K562 (cell line): Measurements from ENCODE around the gene INA.

Source experiments
- ARHGAP35 ChIP-seq: fragments of 450-650 bp; IDR thresholded peaks from 2 replicates; pipeline ENCODE4 v1.6.1; 2018; ENCODE audit not compliant: partially characterized antibody
- BACH1 ChIP-seq: fragments of 200-800 bp; sonication (Bioruptor generic); IDR thresholded peaks from 2 replicates; pipeline ENCODE4 v1.6.1; 2016; ENCODE audit warnings: missing genetic modification characterization, missing compliant biosample characterization
- BCL6 ChIP-seq: fragments of 250-450 bp; sonication (Bioruptor Pico); IDR thresholded peaks from 2 replicates; pipeline ENCODE4 v1.4.0; 2020
- CBFA2T3 ChIP-seq: fragments of 450-650 bp; IDR thresholded peaks from 2 replicates; pipeline ENCODE4 v1.6.1; 2017
- HMG20B ChIP-seq: fragments of 250-450 bp; sonication (Bioruptor Pico); IDR thresholded peaks from 2 replicates; pipeline ENCODE4 v1.5.0; 2021; ENCODE audit warnings: mild to moderate bottlenecking
- MEF2D ChIP-seq: conservative IDR thresholded peaks from 2 replicates; pipeline ENCODE4 v1.6.1; 2016; ENCODE audit warnings: low read depth, missing genetic modification characterization, missing compliant biosample characterization
- PTRF ChIP-seq: fragments of 450-650 bp; IDR thresholded peaks from 2 replicates; pipeline ENCODE4 v1.6.1; 2016; ENCODE audit warnings: mild to moderate bottlenecking, missing genetic modification characterization, missing compliant biosample characterization
- TF ChIP-seq, protein P1 (sequence below), 2 experiments: fragments of 450-650 bp; formaldehyde crosslinking in 1 of 2; IDR thresholded peaks; 2 replicates each; pipeline versions ENCODE4 v1.4.0 to v1.6.1; 2014 to 2020; ENCODE audit warnings: mild to moderate bottlenecking in 2 of 2, borderline replicate concordance in 1 of 2, low read depth in 1 of 2
- TF ChIP-seq, protein P2 (sequence below), 3 experiments: IDR thresholded peaks in 2 of 3; conservative IDR thresholded peaks in 1 of 3; 2 replicates each; pipeline ENCODE4 v1.5.1; 2011 to 2012; ENCODE audit warnings: low read length in 3 of 3, mild to moderate bottlenecking in 3 of 3, control low read depth in 2 of 3, improper control_type of control experiment in 1 of 3, inconsistent platforms in 1 of 3, low read depth in 1 of 3, mixed read lengths in 1 of 3, moderate library complexity in 1 of 3; ENCODE audit not compliant: insufficient read depth in 2 of 3
- TF ChIP-seq, protein P3 (sequence below): fragments of 250-450 bp; sonication (Bioruptor Pico); IDR thresholded peaks from 2 replicates; pipeline ENCODE4 v1.5.0; 2020; ENCODE audit warnings: mild to moderate bottlenecking, borderline replicate concordance

DNA sequence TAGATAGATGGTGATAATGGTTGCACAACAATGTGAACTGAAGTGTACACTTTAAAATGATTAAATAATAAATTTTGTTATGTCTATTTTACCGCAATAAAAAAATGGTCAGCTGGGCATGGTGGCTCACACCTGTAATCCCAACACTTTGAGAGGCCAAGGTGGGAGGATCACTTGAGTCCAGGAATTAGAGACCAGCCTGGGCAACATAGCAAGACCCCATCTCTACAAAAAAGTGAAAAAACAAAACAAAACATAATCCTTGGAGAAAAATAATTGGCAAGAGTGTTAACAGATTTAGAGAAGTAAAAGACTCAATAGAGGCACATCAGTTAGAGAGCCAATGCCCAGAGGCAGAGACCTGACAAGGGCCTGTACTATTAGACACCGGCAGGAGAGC, 41.2 kb upstream of the INA start:
- no peak for TF ChIP-seq HMG20B (CRISPR knock-in tag)
- no peak for TF ChIP-seq CBFA2T3
- TF ChIP-seq, protein P1, sequence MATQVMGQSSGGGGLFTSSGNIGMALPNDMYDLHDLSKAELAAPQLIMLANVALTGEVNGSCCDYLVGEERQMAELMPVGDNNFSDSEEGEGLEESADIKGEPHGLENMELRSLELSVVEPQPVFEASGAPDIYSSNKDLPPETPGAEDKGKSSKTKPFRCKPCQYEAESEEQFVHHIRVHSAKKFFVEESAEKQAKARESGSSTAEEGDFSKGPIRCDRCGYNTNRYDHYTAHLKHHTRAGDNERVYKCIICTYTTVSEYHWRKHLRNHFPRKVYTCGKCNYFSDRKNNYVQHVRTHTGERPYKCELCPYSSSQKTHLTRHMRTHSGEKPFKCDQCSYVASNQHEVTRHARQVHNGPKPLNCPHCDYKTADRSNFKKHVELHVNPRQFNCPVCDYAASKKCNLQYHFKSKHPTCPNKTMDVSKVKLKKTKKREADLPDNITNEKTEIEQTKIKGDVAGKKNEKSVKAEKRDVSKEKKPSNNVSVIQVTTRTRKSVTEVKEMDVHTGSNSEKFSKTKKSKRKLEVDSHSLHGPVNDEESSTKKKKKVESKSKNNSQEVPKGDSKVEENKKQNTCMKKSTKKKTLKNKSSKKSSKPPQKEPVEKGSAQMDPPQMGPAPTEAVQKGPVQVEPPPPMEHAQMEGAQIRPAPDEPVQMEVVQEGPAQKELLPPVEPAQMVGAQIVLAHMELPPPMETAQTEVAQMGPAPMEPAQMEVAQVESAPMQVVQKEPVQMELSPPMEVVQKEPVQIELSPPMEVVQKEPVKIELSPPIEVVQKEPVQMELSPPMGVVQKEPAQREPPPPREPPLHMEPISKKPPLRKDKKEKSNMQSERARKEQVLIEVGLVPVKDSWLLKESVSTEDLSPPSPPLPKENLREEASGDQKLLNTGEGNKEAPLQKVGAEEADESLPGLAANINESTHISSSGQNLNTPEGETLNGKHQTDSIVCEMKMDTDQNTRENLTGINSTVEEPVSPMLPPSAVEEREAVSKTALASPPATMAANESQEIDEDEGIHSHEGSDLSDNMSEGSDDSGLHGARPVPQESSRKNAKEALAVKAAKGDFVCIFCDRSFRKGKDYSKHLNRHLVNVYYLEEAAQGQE (IDR thresholded peaks at IDR 0.05; ENCODE audit: borderline replicate concordance) = no peak
- TF ChIP-seq, protein P1 (CRISPR knock-in tag; IDR thresholded peaks at IDR 0.05; ENCODE audit: low read depth) = no peak
- TF ChIP-seq MEF2D (tag) = no peak
- TF ChIP-seq, protein P2, sequence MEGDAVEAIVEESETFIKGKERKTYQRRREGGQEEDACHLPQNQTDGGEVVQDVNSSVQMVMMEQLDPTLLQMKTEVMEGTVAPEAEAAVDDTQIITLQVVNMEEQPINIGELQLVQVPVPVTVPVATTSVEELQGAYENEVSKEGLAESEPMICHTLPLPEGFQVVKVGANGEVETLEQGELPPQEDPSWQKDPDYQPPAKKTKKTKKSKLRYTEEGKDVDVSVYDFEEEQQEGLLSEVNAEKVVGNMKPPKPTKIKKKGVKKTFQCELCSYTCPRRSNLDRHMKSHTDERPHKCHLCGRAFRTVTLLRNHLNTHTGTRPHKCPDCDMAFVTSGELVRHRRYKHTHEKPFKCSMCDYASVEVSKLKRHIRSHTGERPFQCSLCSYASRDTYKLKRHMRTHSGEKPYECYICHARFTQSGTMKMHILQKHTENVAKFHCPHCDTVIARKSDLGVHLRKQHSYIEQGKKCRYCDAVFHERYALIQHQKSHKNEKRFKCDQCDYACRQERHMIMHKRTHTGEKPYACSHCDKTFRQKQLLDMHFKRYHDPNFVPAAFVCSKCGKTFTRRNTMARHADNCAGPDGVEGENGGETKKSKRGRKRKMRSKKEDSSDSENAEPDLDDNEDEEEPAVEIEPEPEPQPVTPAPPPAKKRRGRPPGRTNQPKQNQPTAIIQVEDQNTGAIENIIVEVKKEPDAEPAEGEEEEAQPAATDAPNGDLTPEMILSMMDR (IDR thresholded peaks at IDR 0.05 in 2 of 3, conservative IDR thresholded peaks at IDR 0.05 in 1 of 3; ENCODE audit: insufficient read depth in 2 of 3, low read depth in 1 of 3, low read length in 3 of 3) = no peak
- no peak for TF ChIP-seq PTRF (tag)
- TF ChIP-seq BACH1 (tag) = no peak
- TF ChIP-seq, protein P3, sequence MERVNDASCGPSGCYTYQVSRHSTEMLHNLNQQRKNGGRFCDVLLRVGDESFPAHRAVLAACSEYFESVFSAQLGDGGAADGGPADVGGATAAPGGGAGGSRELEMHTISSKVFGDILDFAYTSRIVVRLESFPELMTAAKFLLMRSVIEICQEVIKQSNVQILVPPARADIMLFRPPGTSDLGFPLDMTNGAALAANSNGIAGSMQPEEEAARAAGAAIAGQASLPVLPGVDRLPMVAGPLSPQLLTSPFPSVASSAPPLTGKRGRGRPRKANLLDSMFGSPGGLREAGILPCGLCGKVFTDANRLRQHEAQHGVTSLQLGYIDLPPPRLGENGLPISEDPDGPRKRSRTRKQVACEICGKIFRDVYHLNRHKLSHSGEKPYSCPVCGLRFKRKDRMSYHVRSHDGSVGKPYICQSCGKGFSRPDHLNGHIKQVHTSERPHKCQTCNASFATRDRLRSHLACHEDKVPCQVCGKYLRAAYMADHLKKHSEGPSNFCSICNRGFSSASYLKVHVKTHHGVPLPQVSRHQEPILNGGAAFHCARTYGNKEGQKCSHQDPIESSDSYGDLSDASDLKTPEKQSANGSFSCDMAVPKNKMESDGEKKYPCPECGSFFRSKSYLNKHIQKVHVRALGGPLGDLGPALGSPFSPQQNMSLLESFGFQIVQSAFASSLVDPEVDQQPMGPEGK (CRISPR knock-in tag) = no peak
- TF ChIP-seq BCL6 (CRISPR knock-in tag) = no peak
- TF ChIP-seq ARHGAP35 = no peak
